H1 (cell line): Measurements from ENCODE around the gene TRAPPC12. TPM values are rescaled to one million over a fixed set of nuclear protein-coding genes. Genes with fewer than 3 reads are reported as not detected.

ENCODE experiments used
- KDM4A ChIP-seq: IDR thresholded peaks from one replicate; pipeline ENCODE4 v1.7.1; 2012; ENCODE audit warnings: low read depth, mild to moderate bottlenecking, moderate library complexity, low read length, inconsistent platforms; ENCODE audit not compliant: severe bottlenecking
- polyA plus RNA-seq, 7 experiments: library from polyadenylated mRNA; depleted of rRNA in 3 of 7; stranded (reverse) in 5 of 7; unstranded in 2 of 7; fragments of >200 nt in 5 of 7; fragments of 200-250 nt in 2 of 7; gene quantifications; 1 replicate in 5 of 7; 2 replicates in 1 of 7; 4 replicates in 1 of 7; pipeline versions ENCODE4 v1.2.1 to v1.2.3, GENCODE V29; 2011 to 2013; ENCODE audit warnings: missing spikeins in 2 of 7, mixed read lengths in 2 of 7
- total RNA-seq: library from RNA; stranded (reverse); fragmentation: NEBNext Ultra II Directional; extraction: Animal tissue kit (Norgen Biotek cat#: 25700); gene quantifications from 2 replicates; pipeline ENCODE4 v1.2.1, GENCODE V29; 2021
- TF ChIP-seq, protein P1 (sequence below): fragments of 300-600 bp; sonication (generic); IDR thresholded peaks from 2 replicates; pipeline ENCODE4 v1.7.1; 2012; ENCODE audit warnings: low read length, moderate library complexity, mild to moderate bottlenecking, inconsistent platforms; ENCODE audit not compliant: insufficient replicate concordance

TRAPPC12 gene
- total and polyA plus RNA-seq, 2 of the 8 experiments (the other 6 are each of a cell fraction or from before 2014, with no cell fraction given) = 35.0 to 67.3 TPM

DNA sequence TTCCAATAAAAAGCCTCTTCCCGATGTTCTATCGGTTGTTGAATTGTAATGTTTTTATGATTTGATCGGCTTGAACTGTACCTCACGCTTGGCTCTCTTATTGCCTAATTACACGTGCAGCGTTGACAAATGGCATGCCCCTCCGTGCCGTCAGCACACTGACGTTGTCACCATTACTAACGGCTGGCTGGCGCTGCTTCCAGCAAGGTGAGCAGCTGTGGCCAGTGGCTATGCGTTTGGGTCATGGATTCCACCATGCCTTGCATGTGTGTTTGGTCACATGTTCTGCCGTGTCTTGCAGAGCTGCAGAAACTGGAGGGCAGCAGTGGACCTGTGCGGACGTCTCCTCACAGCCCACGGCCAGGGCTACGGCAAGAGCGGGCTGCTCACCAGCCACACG lies 42.1 kb downstream of the TRAPPC12 start (continued):
- TF ChIP-seq, protein P1, sequence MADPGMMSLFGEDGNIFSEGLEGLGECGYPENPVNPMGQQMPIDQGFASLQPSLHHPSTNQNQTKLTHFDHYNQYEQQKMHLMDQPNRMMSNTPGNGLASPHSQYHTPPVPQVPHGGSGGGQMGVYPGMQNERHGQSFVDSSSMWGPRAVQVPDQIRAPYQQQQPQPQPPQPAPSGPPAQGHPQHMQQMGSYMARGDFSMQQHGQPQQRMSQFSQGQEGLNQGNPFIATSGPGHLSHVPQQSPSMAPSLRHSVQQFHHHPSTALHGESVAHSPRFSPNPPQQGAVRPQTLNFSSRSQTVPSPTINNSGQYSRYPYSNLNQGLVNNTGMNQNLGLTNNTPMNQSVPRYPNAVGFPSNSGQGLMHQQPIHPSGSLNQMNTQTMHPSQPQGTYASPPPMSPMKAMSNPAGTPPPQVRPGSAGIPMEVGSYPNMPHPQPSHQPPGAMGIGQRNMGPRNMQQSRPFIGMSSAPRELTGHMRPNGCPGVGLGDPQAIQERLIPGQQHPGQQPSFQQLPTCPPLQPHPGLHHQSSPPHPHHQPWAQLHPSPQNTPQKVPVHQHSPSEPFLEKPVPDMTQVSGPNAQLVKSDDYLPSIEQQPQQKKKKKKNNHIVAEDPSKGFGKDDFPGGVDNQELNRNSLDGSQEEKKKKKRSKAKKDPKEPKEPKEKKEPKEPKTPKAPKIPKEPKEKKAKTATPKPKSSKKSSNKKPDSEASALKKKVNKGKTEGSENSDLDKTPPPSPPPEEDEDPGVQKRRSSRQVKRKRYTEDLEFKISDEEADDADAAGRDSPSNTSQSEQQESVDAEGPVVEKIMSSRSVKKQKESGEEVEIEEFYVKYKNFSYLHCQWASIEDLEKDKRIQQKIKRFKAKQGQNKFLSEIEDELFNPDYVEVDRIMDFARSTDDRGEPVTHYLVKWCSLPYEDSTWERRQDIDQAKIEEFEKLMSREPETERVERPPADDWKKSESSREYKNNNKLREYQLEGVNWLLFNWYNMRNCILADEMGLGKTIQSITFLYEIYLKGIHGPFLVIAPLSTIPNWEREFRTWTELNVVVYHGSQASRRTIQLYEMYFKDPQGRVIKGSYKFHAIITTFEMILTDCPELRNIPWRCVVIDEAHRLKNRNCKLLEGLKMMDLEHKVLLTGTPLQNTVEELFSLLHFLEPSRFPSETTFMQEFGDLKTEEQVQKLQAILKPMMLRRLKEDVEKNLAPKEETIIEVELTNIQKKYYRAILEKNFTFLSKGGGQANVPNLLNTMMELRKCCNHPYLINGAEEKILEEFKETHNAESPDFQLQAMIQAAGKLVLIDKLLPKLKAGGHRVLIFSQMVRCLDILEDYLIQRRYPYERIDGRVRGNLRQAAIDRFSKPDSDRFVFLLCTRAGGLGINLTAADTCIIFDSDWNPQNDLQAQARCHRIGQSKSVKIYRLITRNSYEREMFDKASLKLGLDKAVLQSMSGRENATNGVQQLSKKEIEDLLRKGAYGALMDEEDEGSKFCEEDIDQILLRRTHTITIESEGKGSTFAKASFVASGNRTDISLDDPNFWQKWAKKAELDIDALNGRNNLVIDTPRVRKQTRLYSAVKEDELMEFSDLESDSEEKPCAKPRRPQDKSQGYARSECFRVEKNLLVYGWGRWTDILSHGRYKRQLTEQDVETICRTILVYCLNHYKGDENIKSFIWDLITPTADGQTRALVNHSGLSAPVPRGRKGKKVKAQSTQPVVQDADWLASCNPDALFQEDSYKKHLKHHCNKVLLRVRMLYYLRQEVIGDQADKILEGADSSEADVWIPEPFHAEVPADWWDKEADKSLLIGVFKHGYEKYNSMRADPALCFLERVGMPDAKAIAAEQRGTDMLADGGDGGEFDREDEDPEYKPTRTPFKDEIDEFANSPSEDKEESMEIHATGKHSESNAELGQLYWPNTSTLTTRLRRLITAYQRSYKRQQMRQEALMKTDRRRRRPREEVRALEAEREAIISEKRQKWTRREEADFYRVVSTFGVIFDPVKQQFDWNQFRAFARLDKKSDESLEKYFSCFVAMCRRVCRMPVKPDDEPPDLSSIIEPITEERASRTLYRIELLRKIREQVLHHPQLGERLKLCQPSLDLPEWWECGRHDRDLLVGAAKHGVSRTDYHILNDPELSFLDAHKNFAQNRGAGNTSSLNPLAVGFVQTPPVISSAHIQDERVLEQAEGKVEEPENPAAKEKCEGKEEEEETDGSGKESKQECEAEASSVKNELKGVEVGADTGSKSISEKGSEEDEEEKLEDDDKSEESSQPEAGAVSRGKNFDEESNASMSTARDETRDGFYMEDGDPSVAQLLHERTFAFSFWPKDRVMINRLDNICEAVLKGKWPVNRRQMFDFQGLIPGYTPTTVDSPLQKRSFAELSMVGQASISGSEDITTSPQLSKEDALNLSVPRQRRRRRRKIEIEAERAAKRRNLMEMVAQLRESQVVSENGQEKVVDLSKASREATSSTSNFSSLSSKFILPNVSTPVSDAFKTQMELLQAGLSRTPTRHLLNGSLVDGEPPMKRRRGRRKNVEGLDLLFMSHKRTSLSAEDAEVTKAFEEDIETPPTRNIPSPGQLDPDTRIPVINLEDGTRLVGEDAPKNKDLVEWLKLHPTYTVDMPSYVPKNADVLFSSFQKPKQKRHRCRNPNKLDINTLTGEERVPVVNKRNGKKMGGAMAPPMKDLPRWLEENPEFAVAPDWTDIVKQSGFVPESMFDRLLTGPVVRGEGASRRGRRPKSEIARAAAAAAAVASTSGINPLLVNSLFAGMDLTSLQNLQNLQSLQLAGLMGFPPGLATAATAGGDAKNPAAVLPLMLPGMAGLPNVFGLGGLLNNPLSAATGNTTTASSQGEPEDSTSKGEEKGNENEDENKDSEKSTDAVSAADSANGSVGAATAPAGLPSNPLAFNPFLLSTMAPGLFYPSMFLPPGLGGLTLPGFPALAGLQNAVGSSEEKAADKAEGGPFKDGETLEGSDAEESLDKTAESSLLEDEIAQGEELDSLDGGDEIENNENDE = no peak
- no peak for TF ChIP-seq KDM4A
